A549 (cell line): Measurements from ENCODE around the gene UBXN10. TPM values are rescaled to one million over a fixed set of nuclear protein-coding genes. Genes with fewer than 3 reads are reported as not detected.
A peak's percentile ranks its signal among the peaks of the same experiment; 100 is the strongest.

Experiments used
- ATAC-seq, 2 experiments: fragments of 200-7000 bp in 1 of 2; fragments of >200 bp in 1 of 2; cut with Nextera tagmentation in 1 of 2; cut with Tn5 transposase in 1 of 2; 3 replicates each; pipeline versions ENCODE4 v1.8.0 to v1.9.1; 2018 to 2020; ENCODE audit warnings: mild to moderate bottlenecking in 1 of 2, moderate library complexity in 1 of 2
- CTCF ChIA-PET: fragments of 300-600 bp; sonication (Branson Sonifier 250); formaldehyde crosslinking; extraction: SDS; loops from one replicate; lab custom pipeline; 2021; ENCODE audit warnings: antibody characterized with exemption, inconsistent platforms; lab: Yijun Ruan, JAX
- POLR2A ChIA-PET: fragments of 350-600 bp; formaldehyde crosslinking; extraction: SDS; loops from one replicate; lab custom pipeline; 2021; ENCODE audit warnings: antibody characterized with exemption, inconsistent platforms; lab: Yijun Ruan, JAX
- DNase-seq, 2 experiments: peaks; one replicate each; pipeline versions ENCODE4 v3.0.0 to v3.0.0-alpha.2; 2011 to 2016; ENCODE audit warnings: low read depth in 1 of 2, low spot score in 1 of 2
- FAIRE-seq: peaks from 2 replicates; lab custom pipeline; 2011; peaks lifted over from hg19 to GRCh38; lab: Jason Lieb, UNC
- H3K27ac ChIP-seq, 2 experiments: fragments of >200 bp; sonication (Bioruptor Twin); formaldehyde crosslinking; 3 replicates each; pipeline ENCODE4 v1.5.1; 2016 to 2017
- H3K4me1 ChIP-seq: fragments of >200 bp; sonication (Bioruptor Twin); formaldehyde crosslinking; 3 replicates; pipeline ENCODE4 v1.6.1; 2016
- H3K4me2 ChIP-seq: fragments of >200 bp; sonication (Bioruptor Twin); formaldehyde crosslinking; 3 replicates; pipeline ENCODE4 v1.6.1; 2016
- H3K4me3 ChIP-seq: fragments of >200 bp; sonication (Bioruptor Twin); formaldehyde crosslinking; 3 replicates; pipeline ENCODE4 v1.5.1; 2016
- H3K9me3 ChIP-seq: fragments of >200 bp; sonication (Bioruptor Twin); formaldehyde crosslinking; 3 replicates; pipeline ENCODE4 v1.6.1; 2016
- CBX2 ChIP-seq: fragments of 200-600 bp; sonication (generic); IDR thresholded peaks from 2 replicates; pipeline ENCODE4 v1.6.1; 2016; ENCODE audit warnings: low read depth, mild to moderate bottlenecking, borderline replicate concordance
- EHF ChIP-seq: fragments of 250-450 bp; sonication (Bioruptor Pico); IDR thresholded peaks from 2 replicates; pipeline ENCODE4 v1.5.0; 2020; ENCODE audit warnings: mild to moderate bottlenecking
- EHMT2 ChIP-seq: fragments of 200-600 bp; sonication (generic); IDR thresholded peaks from 2 replicates; pipeline ENCODE4 v1.6.1; 2016; ENCODE audit warnings: antibody characterized with exemption, low read depth, mild to moderate bottlenecking, moderate library complexity
- GATA3 ChIP-seq: IDR thresholded peaks from 2 replicates; pipeline ENCODE4 v1.6.1; 2012; ENCODE audit warnings: borderline replicate concordance
- HOXA7 ChIP-seq: fragments of 250-450 bp; sonication (Bioruptor Pico); IDR thresholded peaks from 2 replicates; pipeline ENCODE4 v1.5.0; 2020; ENCODE audit warnings: mild to moderate bottlenecking, moderate library complexity
- HOXB13 ChIP-seq: fragments of 250-450 bp; sonication (Bioruptor Pico); IDR thresholded peaks from 2 replicates; pipeline ENCODE4 v1.5.0; 2020; ENCODE audit warnings: low read depth, mild to moderate bottlenecking, moderate library complexity
- HOXB5 ChIP-seq: fragments of 250-450 bp; sonication (Bioruptor Pico); IDR thresholded peaks from 2 replicates; pipeline ENCODE4 v1.5.0; 2020; ENCODE audit warnings: mild to moderate bottlenecking, moderate library complexity
- JUNB ChIP-seq: fragments of >200 bp; sonication (Bioruptor Twin); formaldehyde crosslinking; IDR thresholded peaks from 2 replicates; pipeline ENCODE4 v1.6.1; 2016
- POLR2AphosphoS2 ChIP-seq: conservative IDR thresholded peaks from 2 replicates; pipeline ENCODE4 v1.6.1; 2012; ENCODE audit warnings: low read length, improper control_type of control experiment, inconsistent platforms
- RARB ChIP-seq: fragments of 250-450 bp; sonication (Bioruptor Pico); IDR thresholded peaks from 2 replicates; pipeline ENCODE4 v1.8.0; 2021; ENCODE audit warnings: mild to moderate bottlenecking, moderate library complexity
- RCOR1 ChIP-seq: fragments of 150-350 bp; IDR thresholded peaks from 2 replicates; pipeline ENCODE4 v1.6.1; 2014; ENCODE audit warnings: antibody characterized with exemption, low read length, low read depth
- RFX5 ChIP-seq: fragments of 450-650 bp; IDR thresholded peaks from 2 replicates; pipeline ENCODE4 v1.7.1; 2014; ENCODE audit warnings: antibody characterized with exemption, mild to moderate bottlenecking, moderate library complexity
- TP53 ChIP-seq: fragments of 250-450 bp; sonication (Bioruptor Pico); IDR thresholded peaks from 2 replicates; pipeline ENCODE4 v1.5.0; 2021; ENCODE audit warnings: mild to moderate bottlenecking, moderate library complexity
- ZC3H11A ChIP-seq: fragments of 450-650 bp; IDR thresholded peaks from 2 replicates; pipeline ENCODE4 v1.6.1; 2014; ENCODE audit warnings: antibody characterized with exemption, mild to moderate bottlenecking
- ZFP36 ChIP-seq: fragments of 450-650 bp; IDR thresholded peaks from 2 replicates; pipeline ENCODE4 v1.6.1; 2014; ENCODE audit warnings: borderline replicate concordance; ENCODE audit not compliant: partially characterized antibody
- ZNF302 ChIP-seq: fragments of 250-450 bp; sonication (Bioruptor Pico); IDR thresholded peaks from 2 replicates; pipeline ENCODE4 v1.9.0; 2021; ENCODE audit warnings: inconsistent platforms, mild to moderate bottlenecking, moderate library complexity
- WGBS: methylation state at CpG from one replicate; pipeline ENCODE4 v1.1.6; 2017; ENCODE audit errors: missing lambda C conversion rate; 5-methylcytosine and 5-hydroxymethylcytosine counted together
- polyA plus RNA-seq, 4 experiments: library from polyadenylated mRNA; depleted of rRNA in 3 of 4; stranded (reverse); fragments of >200 nt; fragmentation: RNase III in 1 of 4; extraction: RNeasy Plus Mini Kit Qiagen cat#74134 plus additional on column Dnase treatment in 1 of 4; gene quantifications; 2 replicates in 3 of 4; 3 replicates in 1 of 4; pipeline ENCODE4 v1.2.3, GENCODE V29; 2011 to 2017
- TF ChIP-seq, protein P1 (sequence below): IDR thresholded peaks from 2 replicates; pipeline ENCODE4 v1.6.1; 2012
- TF ChIP-seq, protein P2 (sequence below): fragments of >200 bp; sonication (Bioruptor Twin); formaldehyde crosslinking; IDR thresholded peaks from 3 replicates; pipeline ENCODE4 v1.6.1; 2016
- TF ChIP-seq, protein P3 (sequence below): IDR thresholded peaks from 2 replicates; pipeline ENCODE4 v1.6.1; 2012
- TF ChIP-seq, protein P4 (sequence below): fragments of 450-650 bp; IDR thresholded peaks from 2 replicates; pipeline ENCODE4 v1.6.1; 2014; ENCODE audit warnings: antibody characterized with exemption

UBXN10 gene
- polyA plus RNA-seq, 2 of the 4 experiments (the other 2 are of a cell fraction): not detected

DNA sequence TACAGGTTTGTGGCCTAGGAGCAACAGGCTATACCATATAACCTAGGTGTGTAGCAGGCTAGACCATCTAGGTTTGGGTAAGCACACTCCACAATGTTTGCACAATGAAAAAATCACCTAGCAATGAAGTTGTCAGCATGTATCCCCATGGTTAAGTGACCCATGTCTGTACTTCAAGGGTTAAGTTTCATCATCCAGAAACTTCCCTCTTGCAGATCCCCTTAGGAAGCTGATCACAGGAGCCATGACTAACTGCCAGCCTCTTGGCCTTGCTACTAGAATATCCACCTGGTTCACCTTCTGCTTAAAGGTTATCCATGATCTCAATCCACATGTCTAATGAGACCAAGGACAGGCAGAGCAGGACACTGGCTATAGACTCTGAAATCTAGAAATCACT lies 3.5 kb upstream of the UBXN10 start (continued):
- TF ChIP-seq, protein P1, sequence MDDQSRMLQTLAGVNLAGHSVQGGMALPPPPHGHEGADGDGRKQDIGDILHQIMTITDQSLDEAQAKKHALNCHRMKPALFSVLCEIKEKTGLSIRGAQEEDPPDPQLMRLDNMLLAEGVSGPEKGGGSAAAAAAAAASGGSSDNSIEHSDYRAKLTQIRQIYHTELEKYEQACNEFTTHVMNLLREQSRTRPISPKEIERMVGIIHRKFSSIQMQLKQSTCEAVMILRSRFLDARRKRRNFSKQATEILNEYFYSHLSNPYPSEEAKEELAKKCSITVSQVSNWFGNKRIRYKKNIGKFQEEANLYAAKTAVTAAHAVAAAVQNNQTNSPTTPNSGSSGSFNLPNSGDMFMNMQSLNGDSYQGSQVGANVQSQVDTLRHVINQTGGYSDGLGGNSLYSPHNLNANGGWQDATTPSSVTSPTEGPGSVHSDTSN: no peak
- TF ChIP-seq, protein P2, sequence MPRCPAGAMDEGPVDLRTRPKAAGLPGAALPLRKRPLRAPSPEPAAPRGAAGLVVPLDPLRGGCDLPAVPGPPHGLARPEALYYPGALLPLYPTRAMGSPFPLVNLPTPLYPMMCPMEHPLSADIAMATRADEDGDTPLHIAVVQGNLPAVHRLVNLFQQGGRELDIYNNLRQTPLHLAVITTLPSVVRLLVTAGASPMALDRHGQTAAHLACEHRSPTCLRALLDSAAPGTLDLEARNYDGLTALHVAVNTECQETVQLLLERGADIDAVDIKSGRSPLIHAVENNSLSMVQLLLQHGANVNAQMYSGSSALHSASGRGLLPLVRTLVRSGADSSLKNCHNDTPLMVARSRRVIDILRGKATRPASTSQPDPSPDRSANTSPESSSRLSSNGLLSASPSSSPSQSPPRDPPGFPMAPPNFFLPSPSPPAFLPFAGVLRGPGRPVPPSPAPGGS: no peak
- TF ChIP-seq, protein P3, sequence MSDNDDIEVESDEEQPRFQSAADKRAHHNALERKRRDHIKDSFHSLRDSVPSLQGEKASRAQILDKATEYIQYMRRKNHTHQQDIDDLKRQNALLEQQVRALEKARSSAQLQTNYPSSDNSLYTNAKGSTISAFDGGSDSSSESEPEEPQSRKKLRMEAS: no peak
- TF ChIP-seq POLR2AphosphoS2: no peak
- no peak for TF ChIP-seq HOXB5 (CRISPR knock-in tag)
- TF ChIP-seq GATA3: no peak
- TF ChIP-seq HOXB13: no peak
- TF ChIP-seq RARB (CRISPR knock-in tag): no peak
- TF ChIP-seq ZC3H11A: no peak
- no peak for TF ChIP-seq CBX2

DNA sequence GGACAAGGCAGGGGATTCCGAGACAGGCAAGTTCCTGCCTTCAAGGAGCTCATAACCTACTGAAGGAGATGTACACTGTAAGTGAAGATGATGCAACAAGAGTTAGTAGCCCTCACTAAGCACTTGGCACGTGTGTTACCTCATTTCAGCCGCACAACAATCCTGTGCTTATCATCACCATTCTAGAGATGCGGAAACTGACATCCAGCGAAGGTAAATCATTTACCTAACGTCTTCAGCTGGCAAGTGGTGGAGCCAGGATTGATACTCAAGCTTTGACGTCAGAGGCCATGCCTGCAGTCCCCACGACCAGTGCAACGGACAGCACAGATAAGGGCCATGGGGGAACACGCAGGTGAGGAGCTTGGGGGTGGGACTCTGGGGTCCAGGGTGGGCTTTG lies 2.9 kb upstream of the UBXN10 start:
- POLR2A ChIA-PET: no interaction called here
- FAIRE-seq: no peak
- CTCF ChIA-PET: interaction anchor here (1.2 to 2.1 kb wide), 3 partner anchors 12 to 265 kb away, joined by 3 to 8 read pairs (median 5); no protein-coding TSS in a partner anchor
- DNase-seq: no peak
- Histone ChIP-seq H3K4me1 (0 out of 3 replicates have a peak, but pooled peaks cover 3% of the 10 kb centered on the region), H3K4me2 (no peak overlapping the region), H3K27ac (0 out of 6 replicates have a peak overlapping the region, but pooled peaks of 1 of the 2 experiments have one; percentile 18), H3K9me3 (no peaks in the 10 kb centered on the region), H3K4me3 (no peak overlapping the region)
- TF ChIP-seq ZFP36 (no peak), RCOR1 (no peak), CBX2 (no peak), HOXA7 (CRISPR knock-in tag) (no peak), ZNF302 (no peak), TP53 (no peak), EHF (CRISPR knock-in tag) (no peak)
- TF ChIP-seq, protein P4, sequence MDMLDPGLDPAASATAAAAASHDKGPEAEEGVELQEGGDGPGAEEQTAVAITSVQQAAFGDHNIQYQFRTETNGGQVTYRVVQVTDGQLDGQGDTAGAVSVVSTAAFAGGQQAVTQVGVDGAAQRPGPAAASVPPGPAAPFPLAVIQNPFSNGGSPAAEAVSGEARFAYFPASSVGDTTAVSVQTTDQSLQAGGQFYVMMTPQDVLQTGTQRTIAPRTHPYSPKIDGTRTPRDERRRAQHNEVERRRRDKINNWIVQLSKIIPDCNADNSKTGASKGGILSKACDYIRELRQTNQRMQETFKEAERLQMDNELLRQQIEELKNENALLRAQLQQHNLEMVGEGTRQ: no peak
- ATAC-seq: no peak
- 57% methylated on average over 7 of the region's 10 CpGs for WGBS

DNA sequence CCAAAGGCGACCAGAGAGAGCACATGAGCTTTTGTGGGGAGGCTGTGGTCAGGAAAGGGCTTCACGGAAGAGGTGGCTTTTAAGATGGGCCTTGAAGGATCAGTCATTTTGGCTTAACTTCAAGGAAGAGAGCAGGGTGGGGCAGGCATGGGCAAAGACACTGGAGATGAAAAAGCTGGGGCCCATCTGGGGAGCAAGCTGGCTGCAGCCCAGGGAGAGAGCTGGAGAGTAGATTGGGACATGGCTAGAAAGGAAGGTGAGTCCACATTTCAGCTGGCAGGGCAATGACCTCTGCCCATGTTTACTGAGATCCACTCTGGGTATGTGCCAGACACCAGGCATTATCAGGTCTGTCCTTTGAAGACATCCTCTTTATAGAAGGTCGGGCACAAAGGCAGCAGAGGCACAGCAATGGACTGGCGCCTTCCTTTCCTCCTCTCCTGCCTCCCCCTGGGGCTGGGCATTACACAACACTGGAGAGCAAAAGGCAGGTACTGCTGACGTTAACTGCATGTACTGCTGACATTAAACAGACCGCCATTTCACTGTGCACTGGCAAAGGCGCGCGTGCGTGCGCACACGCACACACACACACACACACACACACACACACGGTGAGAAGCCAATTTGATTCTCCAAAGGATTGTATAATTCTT lies 2.2 kb upstream of the UBXN10 start:
- Histone ChIP-seq H3K4me1 (0 out of 3 replicates have a peak, but pooled peaks cover 3% of the 10 kb centered on the region), H3K4me2 (no peak overlapping the region)
- TF ChIP-seq, protein P2: no peak
- TF ChIP-seq RFX5: no peak
- TF ChIP-seq TP53: no peak
- TF ChIP-seq ZFP36: peak; percentile 11
- no peak for TF ChIP-seq JUNB
- TF ChIP-seq EHMT2: no peak
- TF ChIP-seq, all 56 proteins: peak for 1
- Histone ChIP-seq H3K4me3 (no peak overlapping the region), H3K27ac (peak overlapping the region in 1 of 2 experiments; percentile 18; a peak in 1 of 6 replicates), H3K9me3 (no peaks in the 10 kb centered on the region)
- ChIA-PET CTCF (interaction anchor here (0.6 to 1.6 kb wide), 4 partner anchors 31 to 266 kb away, joined by 3 to 5 read pairs (median 3); no protein-coding TSS in a partner anchor), POLR2A (no interaction called here)
- DNase-seq: no peak
- WGBS: 63% methylated on average over 13 of the region's 13 CpGs
- no peak for FAIRE-seq
- no peak for ATAC-seq
